ENCODE results near the gene S100A9.
A peak's percentile ranks its signal among the peaks of the same experiment; 100 is the strongest.

S100A9 gene

DNA sequence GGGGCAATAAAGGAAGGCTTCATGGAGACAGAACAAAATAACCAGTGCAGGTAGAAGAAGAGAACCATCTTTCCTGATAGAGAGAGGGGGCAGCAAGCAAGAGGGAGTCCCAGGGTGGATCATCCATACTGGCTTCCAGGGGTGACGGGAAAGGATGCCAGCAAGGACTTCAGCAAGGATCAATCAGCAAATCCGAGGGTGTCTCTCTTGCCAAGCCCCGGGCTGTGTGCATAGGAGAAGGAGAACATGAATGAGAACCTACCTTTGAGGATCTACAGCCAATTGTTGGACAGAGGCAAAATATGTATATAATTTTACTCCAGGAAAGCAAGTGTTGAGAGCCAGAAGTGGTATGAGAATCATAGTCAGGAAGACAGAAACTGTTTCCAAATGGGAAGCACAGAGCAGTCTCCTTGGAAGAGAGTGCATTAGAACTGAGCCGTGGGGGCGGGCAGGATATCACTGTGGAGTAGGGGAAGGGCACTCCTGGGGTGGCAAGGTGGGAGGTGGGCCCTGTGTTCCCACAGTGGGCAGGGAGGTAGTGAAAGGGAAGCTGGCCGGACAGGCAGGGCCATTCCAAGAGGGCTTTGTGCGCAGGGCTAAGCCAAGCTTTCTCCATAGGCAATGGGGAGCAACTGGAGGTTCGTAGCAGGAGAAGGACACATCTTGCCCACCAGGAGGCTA is 1.1 kb upstream of the S100A9 start:
- H3K27ac ChIP-seq: peak overlapping the region; percentile 100
- H3K4me1 ChIP-seq (ENCODE audit: control insufficient read depth in 1 of 2, insufficient read depth in 1 of 2, low read depth in 1 of 2, low read length in 1 of 2): peaks cover 74 to 91% of the 10 kb centered on the region in 2 experiments
- H3K4me3 ChIP-seq (ENCODE audit: low read depth in 1 of 2, low read length in 1 of 2): peak overlapping the region; percentile 97
- H3K9me3 ChIP-seq: peaks cover 5% of the 10 kb centered on the region
- H3K27me3 ChIP-seq: no peaks in the 10 kb centered on the region
- H3K36me3 ChIP-seq: peaks cover 40% of the 10 kb centered on the region
- no peak for TF ChIP-seq CTCF (IDR thresholded peaks at IDR 0.05)

DNA sequence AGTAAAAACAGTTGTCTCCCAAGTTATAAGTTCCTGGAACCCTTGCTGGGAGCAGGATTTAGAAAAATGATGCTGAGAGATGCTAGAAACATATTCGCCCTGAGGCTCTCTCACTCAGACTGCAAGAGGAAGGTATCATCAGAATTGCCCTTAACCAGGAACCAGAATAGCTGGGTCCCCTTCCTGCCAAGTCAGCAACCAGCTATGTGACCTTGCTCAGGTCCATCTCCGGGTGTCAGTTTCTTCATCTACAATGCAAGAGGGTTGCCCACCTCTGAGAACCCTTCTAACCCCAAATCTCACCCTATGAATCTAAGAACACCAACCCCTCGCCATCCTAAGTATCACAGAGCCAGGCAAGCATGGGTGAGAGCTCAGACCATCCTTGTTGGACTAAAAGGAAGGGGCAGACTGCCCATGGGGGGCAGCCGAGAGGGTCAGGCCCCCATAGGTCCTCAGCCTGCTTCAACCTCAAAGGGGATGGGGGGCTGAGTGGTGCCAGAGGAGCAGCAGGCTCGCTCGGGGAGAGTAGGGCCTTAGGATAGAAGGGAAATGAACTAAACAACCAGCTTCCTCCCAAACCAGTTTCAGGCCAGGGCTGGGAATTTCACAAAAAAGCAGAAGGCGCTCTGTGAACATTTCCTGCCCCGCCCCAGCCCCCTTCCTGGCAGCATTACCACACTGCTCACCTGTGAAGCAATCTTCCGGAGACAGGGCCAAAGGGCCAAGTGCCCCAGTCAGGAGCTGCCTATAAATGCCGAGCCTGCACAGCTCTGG is 390 bp upstream of the S100A9 start:
- peak; percentile 42 for TF ChIP-seq CTCF (IDR thresholded peaks at IDR 0.05)
- Histone ChIP-seq H3K9me3 (peaks cover 5% of the 10 kb centered on the region), H3K36me3 (peaks cover 41% of the 10 kb centered on the region), H3K27me3 (no peaks in the 10 kb centered on the region), H3K27ac (peak overlapping the region; percentile 100), H3K4me3 (ENCODE audit: low read depth in 1 of 2, low read length in 1 of 2) (peak overlapping the region; percentile 97), H3K4me1 (ENCODE audit: control insufficient read depth in 1 of 2, insufficient read depth in 1 of 2, low read depth in 1 of 2, low read length in 1 of 2) (peaks cover 81 to 99% of the 10 kb centered on the region in 2 experiments)

DNA sequence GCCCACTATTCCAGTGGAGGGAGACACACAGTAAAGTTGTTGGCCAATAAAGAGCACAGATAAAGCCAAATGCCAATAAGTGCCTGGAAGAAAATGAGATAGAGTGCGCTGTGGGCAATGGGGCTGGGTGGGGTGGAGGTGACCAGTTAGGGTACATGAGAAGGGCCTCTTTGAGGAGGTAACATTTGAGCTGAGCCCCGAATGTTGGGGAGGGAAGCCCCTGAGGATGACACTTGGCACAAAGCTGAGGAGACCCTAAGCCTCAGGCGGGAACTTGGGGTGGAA is 979 bp downstream of the S100A9 start:
- Histone ChIP-seq H3K36me3 (peaks cover 41% of the 10 kb centered on the region), H3K4me1 (ENCODE audit: control insufficient read depth in 1 of 2, insufficient read depth in 1 of 2, low read depth in 1 of 2, low read length in 1 of 2) (peaks cover 81 to 99% of the 10 kb centered on the region in 2 experiments), H3K4me3 (ENCODE audit: low read depth in 1 of 2, low read length in 1 of 2) (peak overlapping the region; percentile 97), H3K9me3 (peaks cover 5% of the 10 kb centered on the region), H3K27ac (peak overlapping the region; percentile 100), H3K27me3 (no peaks in the 10 kb centered on the region)
- no peak for TF ChIP-seq CTCF (IDR thresholded peaks at IDR 0.05)

DNA sequence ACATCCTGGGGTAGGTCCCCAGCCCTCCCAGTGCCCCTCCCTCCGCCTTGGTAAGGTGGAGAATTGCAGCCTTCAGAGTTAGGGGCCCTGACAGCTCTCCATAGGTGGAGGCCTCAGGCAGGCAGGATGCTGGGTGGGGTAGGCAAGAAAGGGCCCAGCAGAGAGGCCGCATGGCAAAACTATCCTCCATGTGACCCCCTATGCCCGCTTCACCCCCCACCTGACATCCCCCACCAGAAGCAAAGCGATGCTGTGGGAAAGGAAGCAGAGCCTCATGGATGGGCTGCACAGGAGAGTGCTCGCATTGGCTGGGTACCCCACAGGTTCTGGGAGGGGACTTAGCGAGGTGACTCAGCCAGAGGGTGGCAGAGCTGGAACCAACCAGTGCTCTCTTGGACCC is 1.6 kb downstream of the S100A9 start:
- peaks cover 81 to 99% of the 10 kb centered on the region in 2 experiments for H3K4me1 ChIP-seq (ENCODE audit: control insufficient read depth in 1 of 2, insufficient read depth in 1 of 2, low read depth in 1 of 2, low read length in 1 of 2)
- H3K27me3 ChIP-seq: no peaks in the 10 kb centered on the region
- H3K4me3 ChIP-seq (ENCODE audit: low read depth in 1 of 2, low read length in 1 of 2): peak overlapping the region; percentile 97
- peak overlapping the region; percentile 100 for H3K27ac ChIP-seq
- H3K9me3 ChIP-seq: peaks cover 5% of the 10 kb centered on the region
- no peak for TF ChIP-seq CTCF (IDR thresholded peaks at IDR 0.05)
- H3K36me3 ChIP-seq: peaks cover 41% of the 10 kb centered on the region

DNA sequence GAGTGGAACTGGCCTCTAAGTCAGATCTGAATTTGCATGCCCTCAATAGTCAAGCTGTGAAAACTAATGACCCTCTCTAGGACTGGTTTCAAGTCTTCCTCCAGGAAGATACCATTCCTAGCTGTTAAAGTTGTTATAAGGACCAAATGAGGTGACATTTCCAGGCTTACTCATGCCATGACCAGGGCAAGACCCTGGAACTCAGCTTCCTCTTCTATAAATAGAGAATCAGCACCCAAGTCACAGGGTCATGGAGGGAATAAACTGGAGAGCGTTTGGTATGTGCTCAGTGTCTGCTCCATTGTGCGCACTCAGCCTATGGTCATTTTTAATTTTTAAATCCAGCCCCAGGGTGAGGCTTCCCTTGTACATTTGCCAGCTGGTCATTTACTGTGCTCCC is 2.5 kb downstream of the S100A9 start:
- H3K9me3 ChIP-seq: peaks cover 5% of the 10 kb centered on the region
- peaks cover 41% of the 10 kb centered on the region for H3K36me3 ChIP-seq
- TF ChIP-seq CTCF (IDR thresholded peaks at IDR 0.05): no peak
- peaks cover 81 to 99% of the 10 kb centered on the region in 2 experiments for H3K4me1 ChIP-seq (ENCODE audit: control insufficient read depth in 1 of 2, insufficient read depth in 1 of 2, low read depth in 1 of 2, low read length in 1 of 2)
- H3K27ac ChIP-seq: peak overlapping the region; percentile 100
- H3K4me3 ChIP-seq (ENCODE audit: low read depth in 1 of 2, low read length in 1 of 2): peak overlapping the region; percentile 97
- no peaks in the 10 kb centered on the region for H3K27me3 ChIP-seq
